SK-N-SH (cell line): ENCODE data around the gene CELSR3. TPM values are rescaled to one million over a fixed set of nuclear protein-coding genes. Genes with fewer than 3 reads are reported as not detected.

ENCODE experiments used
- CTCF ChIA-PET: fragments of 300-600, 350-600 bp; formaldehyde crosslinking; extraction: SDS; loops from one replicate; lab custom pipeline; 2021; lab: Yijun Ruan, JAX
- POLR2A ChIA-PET: fragments of 350-600 bp; sonication (Branson Sonifier 250); formaldehyde crosslinking; extraction: SDS; loops from one replicate; lab custom pipeline; 2020; ENCODE audit warnings: antibody characterized with exemption, inconsistent platforms; lab: Yijun Ruan, JAX
- DNase-seq: peaks from one replicate; pipeline ENCODE4 v3.0.0; 2012
- H2AFZ ChIP-seq: fragments of 200-600 bp; sonication (generic); 2 replicates; pipeline ENCODE4 v1.8.1; 2016; ENCODE audit warnings: antibody characterized with exemption, mild to moderate bottlenecking, low read depth
- H3F3A ChIP-seq: fragments of 200-600 bp; sonication (generic); replicated peaks from 2 replicates; pipeline ENCODE3; 2016; ENCODE audit warnings: antibody characterized with exemption, mild to moderate bottlenecking; ENCODE audit not compliant: insufficient read depth
- H3K27ac ChIP-seq, 2 experiments: fragments of 200-500 bp in 1 of 2; fragments of 200-600 bp in 1 of 2; sonication (Bioruptor generic) in 1 of 2; sonication (generic), shearing (Covaris generic) in 1 of 2; 2 replicates each; pipeline versions ENCODE4 v1.5.1 to v1.6.1; 2014 to 2016; ENCODE audit warnings: low read depth in 2 of 2, inconsistent platforms in 1 of 2, low read length in 1 of 2, mild to moderate bottlenecking in 1 of 2, mixed read lengths in 1 of 2
- H3K27me3 ChIP-seq: fragments of 200-600 bp; sonication (generic), shearing (Covaris generic); 2 replicates; pipeline ENCODE4 v1.6.1; 2016; ENCODE audit warnings: mixed run types; ENCODE audit not compliant: insufficient read depth
- H3K36me3 ChIP-seq, 2 experiments: fragments of 200-500 bp in 1 of 2; fragments of 200-600 bp in 1 of 2; sonication (Bioruptor generic) in 1 of 2; sonication (generic) in 1 of 2; replicated peaks in 1 of 2; 2 replicates each; pipeline versions ENCODE3 to v1.5.1; 2014 to 2016; ENCODE audit warnings: low read length in 1 of 2, mild to moderate bottlenecking in 1 of 2; ENCODE audit not compliant: insufficient read depth in 2 of 2, control insufficient read depth in 1 of 2
- H3K4me1 ChIP-seq, 2 experiments: fragments of 200-500 bp in 1 of 2; fragments of 200-600 bp in 1 of 2; sonication (Bioruptor generic) in 1 of 2; sonication (generic), shearing (Covaris generic) in 1 of 2; 2 replicates each; pipeline versions ENCODE4 v1.5.1 to v1.6.1; 2014 to 2016; ENCODE audit warnings: low read depth in 1 of 2, low read length in 1 of 2, mixed run types in 1 of 2; ENCODE audit not compliant: insufficient read depth in 2 of 2, control insufficient read depth in 1 of 2
- H3K4me2 ChIP-seq: fragments of 200-600 bp; sonication (generic), shearing (Covaris generic); 2 replicates; pipeline ENCODE4 v1.6.1; 2017; ENCODE audit warnings: mixed run types
- H3K4me3 ChIP-seq, 2 experiments: fragments of 200-500 bp in 1 of 2; fragments of 200-600 bp in 1 of 2; sonication (Bioruptor generic) in 1 of 2; sonication (generic), shearing (Covaris generic) in 1 of 2; 2 replicates each; pipeline versions ENCODE4 v1.5.1 to v1.8.1; 2014 to 2016; ENCODE audit warnings: low read depth in 2 of 2, inconsistent platforms in 1 of 2, low read length in 1 of 2, mild to moderate bottlenecking in 1 of 2, mixed read lengths in 1 of 2, moderate library complexity in 1 of 2
- H3K79me2 ChIP-seq: fragments of 200-600 bp; sonication (generic); 2 replicates; pipeline ENCODE4 v1.8.1; 2017; ENCODE audit warnings: mild to moderate bottlenecking; ENCODE audit not compliant: insufficient read depth
- H3K9ac ChIP-seq: fragments of 200-600 bp; sonication (generic); 2 replicates; pipeline ENCODE4 v1.6.1; 2017; ENCODE audit warnings: mixed run types
- H3K9me2 ChIP-seq: fragments of 200-600 bp; sonication (generic); 2 replicates; pipeline ENCODE4 v1.6.1; 2017; ENCODE audit warnings: mixed run types
- H3K9me3 ChIP-seq: fragments of 200-600 bp; sonication (generic); 2 replicates; pipeline ENCODE4 v1.6.1; 2017; ENCODE audit warnings: mixed run types, mild to moderate bottlenecking, moderate library complexity
- H4K20me1 ChIP-seq: fragments of 200-600 bp; sonication (generic); 2 replicates; pipeline ENCODE4 v1.6.1; 2017; ENCODE audit warnings: mild to moderate bottlenecking, mixed run types; ENCODE audit not compliant: insufficient read depth
- CHD2 ChIP-seq: fragments of 150-350 bp; IDR thresholded peaks from 2 replicates; pipeline ENCODE4 v1.6.1; 2018; ENCODE audit warnings: low read length; ENCODE audit not compliant: partially characterized antibody
- FOSL2 ChIP-seq: IDR thresholded peaks from 2 replicates; pipeline ENCODE4 v1.4.0; 2012; ENCODE audit warnings: low read depth, mild to moderate bottlenecking, moderate library complexity, borderline replicate concordance
- GABPA ChIP-seq: IDR thresholded peaks from 2 replicates; pipeline ENCODE4 v1.4.0; 2012; ENCODE audit warnings: low read depth, mild to moderate bottlenecking
- JUND ChIP-seq: IDR thresholded peaks from 2 replicates; pipeline ENCODE4 v1.4.0; 2012
- MAX ChIP-seq: IDR thresholded peaks from 2 replicates; pipeline ENCODE4 v1.4.0; 2012; ENCODE audit warnings: low read depth
- MEF2A ChIP-seq: IDR thresholded peaks from 2 replicates; pipeline ENCODE4 v1.4.0; 2012; ENCODE audit warnings: low read depth, borderline replicate concordance
- MXI1 ChIP-seq: IDR thresholded peaks from 2 replicates; pipeline ENCODE4 v1.6.1; 2012; ENCODE audit warnings: mild to moderate bottlenecking, low read depth, low read length, improper control_type of control experiment
- NFIC ChIP-seq: IDR thresholded peaks from 2 replicates; pipeline ENCODE4 v1.4.0; 2012; ENCODE audit warnings: borderline replicate concordance
- NRF1 ChIP-seq: IDR thresholded peaks from 2 replicates; pipeline ENCODE4 v1.6.1; 2012; ENCODE audit warnings: low read depth, mild to moderate bottlenecking, low read length
- POLR2AphosphoS5 ChIP-seq: IDR thresholded peaks from 2 replicates; pipeline ENCODE4 v1.6.1; 2012; ENCODE audit warnings: low read depth, low read length
- RCOR1 ChIP-seq: fragments of 150-350 bp; IDR thresholded peaks from 2 replicates; pipeline ENCODE4 v1.6.1; 2017; ENCODE audit warnings: antibody characterized with exemption, low read length
- REST ChIP-seq: IDR thresholded peaks from 2 replicates; pipeline ENCODE4 v1.6.1; 2012; ENCODE audit warnings: mild to moderate bottlenecking, low read depth, low read length, moderate library complexity
- RXRA ChIP-seq: IDR thresholded peaks from 2 replicates; pipeline ENCODE4 v1.4.0; 2012; ENCODE audit warnings: low read depth, mild to moderate bottlenecking, borderline replicate concordance
- SMC3 ChIP-seq: IDR thresholded peaks from 2 replicates; pipeline ENCODE4 v1.6.1; 2012; ENCODE audit warnings: low read depth, low read length, improper control_type of control experiment
- TAF1 ChIP-seq: IDR thresholded peaks from 2 replicates; pipeline ENCODE4 v1.6.1; 2012; ENCODE audit warnings: low read depth, mild to moderate bottlenecking, low read length, moderate library complexity, borderline replicate concordance
- TCF12 ChIP-seq: IDR thresholded peaks from 2 replicates; pipeline ENCODE4 v1.4.0; 2012
- TEAD4 ChIP-seq: IDR thresholded peaks from 2 replicates; pipeline ENCODE4 v1.4.0; 2012; ENCODE audit warnings: mild to moderate bottlenecking, borderline replicate concordance; ENCODE audit not compliant: insufficient read depth
- YY1 ChIP-seq: IDR thresholded peaks from 2 replicates; pipeline ENCODE4 v1.4.0; 2012; ENCODE audit warnings: low read depth, mild to moderate bottlenecking
- WGBS: methylation state at CpG from one replicate; pipeline ENCODE4 v1.1.6; 2017; ENCODE audit warnings: low lambda C conversion rate; 5-methylcytosine and 5-hydroxymethylcytosine counted together
- polyA plus RNA-seq, 3 experiments: library from polyadenylated mRNA; depleted of rRNA; stranded (reverse); fragments of >200 nt; gene quantifications; 2 replicates each; pipeline ENCODE4 v1.2.3, GENCODE V29; 2012
- TF ChIP-seq, protein P1 (sequence below): IDR thresholded peaks from 2 replicates; pipeline ENCODE4; 2012
- TF ChIP-seq, protein P2 (sequence below): fragments of 200-600 bp; sonication (generic); IDR thresholded peaks from 2 replicates; pipeline ENCODE4 v1.6.1; 2017; ENCODE audit warnings: antibody characterized with exemption, mild to moderate bottlenecking, moderate library complexity
- TF ChIP-seq, protein P3 (sequence below): fragments of 150-350 bp; IDR thresholded peaks from 2 replicates; pipeline ENCODE4 v1.6.1; 2017; ENCODE audit warnings: antibody characterized with exemption, low read length, low read depth, borderline replicate concordance
- TF ChIP-seq, protein P4 (sequence below): fragments of 150-350 bp; IDR thresholded peaks from 2 replicates; pipeline ENCODE4 v1.6.1; 2016; ENCODE audit warnings: mild to moderate bottlenecking, low read depth, low read length

CELSR3 gene
- polyA plus RNA-seq, 1 of the 3 experiments (the other 2 are of a cell fraction): 11.7 TPM

- Histone ChIP-seq H3K36me3 (peaks cover 10 to 37% of the 10 kb centered on the region in 2 experiments), H3K27me3 (no peaks in the 10 kb centered on the region), H3K4me2 (peak overlapping the region; percentile 76), H3K79me2 (peaks cover 5% of the 10 kb centered on the region; the same call in 1 of the 2 replicates), H3K9me2 (no peaks in the 10 kb centered on the region), H2AFZ (no peak overlapping the region), H4K20me1 (no peaks in the 10 kb centered on the region), H3F3A (peaks cover 45% of the 10 kb centered on the region), H3K27ac (peak overlapping the region; percentile 62 to 96), H3K9ac (peak overlapping the region; percentile 52), H3K9me3 (no peaks in the 10 kb centered on the region), H3K4me3 (peak overlapping the region in 1 of 2 experiments; percentile 9; a peak in 1 of 4 replicates), H3K4me1 (peaks cover 30 to 37% of the 10 kb centered on the region in 2 experiments; a peak in 3 of 4 replicates)
- POLR2A ChIA-PET: interaction anchor here (0.9 to 1.7 kb wide), 2 partner anchors 9 to 64 kb away, joined by 3 to 4 read pairs; partner anchors contain the start of gene CELSR3
- TF ChIP-seq POLR2AphosphoS5 (no peak), TCF12 (peak; percentile 84), MAX (0 out of 2 replicates have a peak, but pooled peaks have one; percentile 20), MXI1 (no peak), TAF1 (no peak), GABPA (no peak), TEAD4 (0 out of 2 replicates have a peak, but pooled peaks have one; percentile 10), RCOR1 (no peak), RXRA (no peak), CHD2 (no peak), NRF1 (no peak), REST (no peak), FOSL2 (peak; percentile 57; the same call in 1 of the 2 replicates), JUND (no peak; the same call in 1 of the 2 replicates), NFIC (0 out of 2 replicates have a peak, but pooled peaks have one; percentile 7), SMC3 (no peak), MEF2A (peak; percentile 98), YY1 (no peak)
- TF ChIP-seq, protein P1, sequence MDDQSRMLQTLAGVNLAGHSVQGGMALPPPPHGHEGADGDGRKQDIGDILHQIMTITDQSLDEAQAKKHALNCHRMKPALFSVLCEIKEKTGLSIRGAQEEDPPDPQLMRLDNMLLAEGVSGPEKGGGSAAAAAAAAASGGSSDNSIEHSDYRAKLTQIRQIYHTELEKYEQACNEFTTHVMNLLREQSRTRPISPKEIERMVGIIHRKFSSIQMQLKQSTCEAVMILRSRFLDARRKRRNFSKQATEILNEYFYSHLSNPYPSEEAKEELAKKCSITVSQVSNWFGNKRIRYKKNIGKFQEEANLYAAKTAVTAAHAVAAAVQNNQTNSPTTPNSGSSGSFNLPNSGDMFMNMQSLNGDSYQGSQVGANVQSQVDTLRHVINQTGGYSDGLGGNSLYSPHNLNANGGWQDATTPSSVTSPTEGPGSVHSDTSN: no peak
- TF ChIP-seq, protein P2, sequence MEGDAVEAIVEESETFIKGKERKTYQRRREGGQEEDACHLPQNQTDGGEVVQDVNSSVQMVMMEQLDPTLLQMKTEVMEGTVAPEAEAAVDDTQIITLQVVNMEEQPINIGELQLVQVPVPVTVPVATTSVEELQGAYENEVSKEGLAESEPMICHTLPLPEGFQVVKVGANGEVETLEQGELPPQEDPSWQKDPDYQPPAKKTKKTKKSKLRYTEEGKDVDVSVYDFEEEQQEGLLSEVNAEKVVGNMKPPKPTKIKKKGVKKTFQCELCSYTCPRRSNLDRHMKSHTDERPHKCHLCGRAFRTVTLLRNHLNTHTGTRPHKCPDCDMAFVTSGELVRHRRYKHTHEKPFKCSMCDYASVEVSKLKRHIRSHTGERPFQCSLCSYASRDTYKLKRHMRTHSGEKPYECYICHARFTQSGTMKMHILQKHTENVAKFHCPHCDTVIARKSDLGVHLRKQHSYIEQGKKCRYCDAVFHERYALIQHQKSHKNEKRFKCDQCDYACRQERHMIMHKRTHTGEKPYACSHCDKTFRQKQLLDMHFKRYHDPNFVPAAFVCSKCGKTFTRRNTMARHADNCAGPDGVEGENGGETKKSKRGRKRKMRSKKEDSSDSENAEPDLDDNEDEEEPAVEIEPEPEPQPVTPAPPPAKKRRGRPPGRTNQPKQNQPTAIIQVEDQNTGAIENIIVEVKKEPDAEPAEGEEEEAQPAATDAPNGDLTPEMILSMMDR: no peak
- TF ChIP-seq, protein P3, sequence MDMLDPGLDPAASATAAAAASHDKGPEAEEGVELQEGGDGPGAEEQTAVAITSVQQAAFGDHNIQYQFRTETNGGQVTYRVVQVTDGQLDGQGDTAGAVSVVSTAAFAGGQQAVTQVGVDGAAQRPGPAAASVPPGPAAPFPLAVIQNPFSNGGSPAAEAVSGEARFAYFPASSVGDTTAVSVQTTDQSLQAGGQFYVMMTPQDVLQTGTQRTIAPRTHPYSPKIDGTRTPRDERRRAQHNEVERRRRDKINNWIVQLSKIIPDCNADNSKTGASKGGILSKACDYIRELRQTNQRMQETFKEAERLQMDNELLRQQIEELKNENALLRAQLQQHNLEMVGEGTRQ: no peak
- TF ChIP-seq, protein P4, sequence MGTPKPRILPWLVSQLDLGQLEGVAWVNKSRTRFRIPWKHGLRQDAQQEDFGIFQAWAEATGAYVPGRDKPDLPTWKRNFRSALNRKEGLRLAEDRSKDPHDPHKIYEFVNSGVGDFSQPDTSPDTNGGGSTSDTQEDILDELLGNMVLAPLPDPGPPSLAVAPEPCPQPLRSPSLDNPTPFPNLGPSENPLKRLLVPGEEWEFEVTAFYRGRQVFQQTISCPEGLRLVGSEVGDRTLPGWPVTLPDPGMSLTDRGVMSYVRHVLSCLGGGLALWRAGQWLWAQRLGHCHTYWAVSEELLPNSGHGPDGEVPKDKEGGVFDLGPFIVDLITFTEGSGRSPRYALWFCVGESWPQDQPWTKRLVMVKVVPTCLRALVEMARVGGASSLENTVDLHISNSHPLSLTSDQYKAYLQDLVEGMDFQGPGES: no peak
- WGBS: 30% methylated on average over 3 of the region's 5 CpGs
- no peak for DNase-seq
- CTCF ChIA-PET: interaction anchor here (1.2 to 1.6 kb wide), 2 partner anchors 11 to 37 kb away, joined by 4 read pairs; partner anchors contain the start of genes SLC26A6 and UQCRC1
These were observed 64.2 kb downstream of the CELSR3 start for GRCh38 chr3:48598323-48599076.
